ENCODE measurements around the gene SEMA3F.
"Not testable (repeated sequence)": the region's sequence is repeated elsewhere in the genome, so short reads cannot be mapped to it uniquely, and the experiment has no call there.

Gene SEMA3F

DNA sequence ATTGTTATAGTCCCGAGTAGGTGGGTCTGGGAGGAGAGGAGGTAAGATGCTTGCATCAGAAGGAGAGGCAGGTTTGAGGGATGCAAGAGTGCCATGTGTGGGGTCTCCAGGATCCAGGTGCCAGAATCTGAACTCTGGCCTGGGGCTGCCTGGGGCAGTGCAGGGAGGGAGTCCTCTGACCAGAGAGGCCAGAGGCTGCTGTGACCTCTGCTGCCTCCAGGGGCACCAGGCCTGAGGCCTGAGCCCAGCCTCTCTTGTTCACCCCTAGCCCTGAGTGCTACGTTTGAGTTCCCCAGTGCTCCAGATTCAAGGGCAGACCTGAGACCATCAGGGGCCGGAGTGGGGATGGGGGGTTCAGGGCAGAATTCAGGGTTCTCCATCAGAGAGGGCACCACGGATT is 57.4 kb downstream of the SEMA3F start:
- no peak for DNase-seq

DNA sequence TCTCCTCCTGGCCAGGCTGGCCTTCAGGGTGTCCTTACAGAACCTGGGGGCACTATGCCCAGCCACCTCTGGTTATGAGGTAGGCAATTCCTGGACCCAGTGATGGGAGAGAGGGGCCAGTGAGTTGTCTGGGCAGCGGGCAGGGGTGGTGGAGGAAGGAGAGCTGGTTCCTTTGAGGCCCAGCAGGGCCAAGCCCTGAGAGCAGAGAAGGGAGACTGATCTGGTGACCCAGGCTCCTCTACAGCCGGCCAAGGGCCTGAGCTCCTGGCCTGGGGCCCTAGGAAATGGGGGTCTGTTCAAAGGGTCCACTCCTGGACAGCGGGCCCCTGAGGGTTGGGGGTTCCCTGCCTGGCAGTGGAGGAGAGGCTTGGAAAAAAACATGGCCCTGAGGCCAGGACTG is 57.8 kb downstream of the SEMA3F start:
- no peak for DNase-seq

DNA sequence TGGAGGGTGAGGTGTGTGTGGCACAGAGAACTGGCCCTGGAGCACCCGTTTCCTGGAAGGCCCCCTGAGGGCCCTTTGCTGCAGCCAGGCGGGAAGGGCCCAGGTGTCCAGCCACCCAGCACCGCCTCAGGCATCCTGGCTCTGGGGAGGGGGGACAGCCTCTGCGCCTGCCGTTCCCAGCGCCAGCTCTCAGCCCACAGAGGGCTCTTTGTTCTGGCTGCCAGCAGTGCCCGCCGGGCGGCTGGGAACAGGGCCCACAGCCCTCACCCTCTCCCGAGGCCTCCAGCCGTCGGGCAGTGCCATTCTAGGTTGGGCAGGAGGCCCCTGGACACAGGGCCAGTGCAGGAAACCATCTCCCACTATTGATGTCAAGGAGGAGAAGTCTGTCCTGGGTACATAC is 58.2 kb downstream of the SEMA3F start:
- no peak for DNase-seq

DNA sequence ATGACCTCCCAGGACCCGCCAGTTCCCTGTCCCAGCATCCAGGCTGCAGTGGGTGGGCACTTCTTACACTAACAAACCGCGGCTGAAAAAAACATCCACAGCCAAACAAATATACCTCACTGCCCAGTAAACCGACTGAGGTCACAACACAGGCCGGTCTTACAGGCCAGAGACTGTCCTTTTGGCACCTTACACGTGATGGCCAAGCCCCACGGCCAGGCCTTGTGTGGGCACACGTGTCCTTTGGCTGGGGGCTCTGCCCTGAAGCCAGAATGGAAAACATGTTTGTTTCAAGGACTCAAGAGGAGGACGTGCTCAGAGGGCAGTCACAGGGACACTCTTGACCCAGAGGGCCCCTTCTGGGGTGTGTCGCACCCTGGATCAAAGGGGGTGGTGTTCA is 59.7 kb downstream of the SEMA3F start:
- DNase-seq: no peak

DNA sequence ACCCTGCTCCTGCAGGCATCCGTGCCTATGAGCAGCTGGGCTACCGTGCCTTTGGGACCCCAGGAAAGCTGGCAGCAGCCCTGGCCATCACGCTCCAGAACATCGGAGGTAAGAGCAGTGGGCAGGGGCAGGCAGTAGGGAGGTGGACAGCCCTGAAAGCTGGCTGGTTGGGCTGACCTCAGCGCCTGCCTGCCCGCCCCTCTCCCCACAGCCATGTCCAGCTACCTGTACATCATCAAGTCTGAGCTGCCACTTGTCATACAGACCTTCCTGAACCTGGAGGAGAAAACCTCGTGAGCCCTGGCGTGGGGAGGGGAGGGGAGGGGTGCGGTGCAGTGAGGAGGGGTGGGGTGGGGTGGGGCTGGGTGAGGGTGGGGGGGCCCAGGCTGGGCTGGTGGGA is 60.4 kb downstream of the SEMA3F start:
- DNase-seq: no peak

DNA sequence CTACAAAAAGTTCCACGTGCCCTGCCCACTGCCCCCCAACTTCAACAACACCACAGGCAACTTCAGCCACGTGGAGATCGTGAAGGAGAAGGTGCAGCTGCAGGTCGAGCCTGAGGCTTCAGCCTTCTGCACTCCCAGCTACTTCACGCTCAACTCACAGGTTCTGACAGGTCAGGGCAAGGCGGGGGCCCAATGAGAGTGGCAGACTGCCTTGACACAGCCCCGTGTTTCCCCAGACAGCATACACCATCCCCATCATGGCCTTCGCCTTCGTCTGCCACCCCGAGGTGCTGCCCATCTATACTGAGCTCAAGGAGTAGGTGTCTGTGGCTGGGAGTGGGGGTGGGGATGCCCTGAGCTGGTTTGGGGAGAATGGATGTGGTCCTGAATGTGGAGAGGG is 62.6 kb downstream of the SEMA3F start:
- no peak for DNase-seq

DNA sequence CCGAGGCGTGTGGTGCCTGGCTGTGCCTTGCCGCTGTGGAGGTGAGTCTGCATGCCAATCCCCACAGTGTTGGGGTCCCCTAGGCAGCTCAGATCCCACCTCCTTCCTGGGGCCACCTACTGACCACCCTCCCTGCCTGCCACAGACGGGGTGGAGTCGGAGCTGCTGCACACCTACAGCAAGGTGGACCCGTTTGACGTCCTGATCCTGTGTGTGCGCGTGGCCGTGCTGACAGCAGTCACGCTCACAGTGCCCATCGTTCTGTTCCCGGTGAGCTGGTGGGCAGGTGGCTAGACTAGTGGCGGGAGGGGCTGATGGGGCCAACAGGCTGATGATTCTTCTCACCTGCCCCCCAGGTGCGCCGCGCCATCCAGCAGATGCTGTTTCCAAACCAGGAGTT is 63.3 kb downstream of the SEMA3F start:
- DNase-seq: no peak

DNA sequence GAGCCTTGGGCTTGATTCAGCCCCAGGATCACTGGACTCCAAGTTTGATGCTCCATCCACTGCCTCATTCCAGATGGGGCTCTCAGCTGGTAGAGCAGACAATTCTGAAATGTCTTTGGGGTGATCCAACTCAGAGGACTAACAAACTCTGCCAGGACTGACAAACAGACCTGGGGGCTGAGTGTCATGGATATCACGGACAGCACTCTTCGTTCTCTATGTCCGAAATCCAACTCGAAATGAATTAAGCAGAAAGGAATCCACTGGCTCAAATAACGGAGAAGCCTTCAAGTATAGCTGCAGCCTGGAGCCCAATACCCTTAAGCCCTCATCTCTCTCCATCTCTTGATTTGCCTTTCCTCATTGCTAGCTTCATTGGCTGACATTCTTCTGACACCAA is 64.2 kb downstream of the SEMA3F start:
- no peak for DNase-seq

DNA sequence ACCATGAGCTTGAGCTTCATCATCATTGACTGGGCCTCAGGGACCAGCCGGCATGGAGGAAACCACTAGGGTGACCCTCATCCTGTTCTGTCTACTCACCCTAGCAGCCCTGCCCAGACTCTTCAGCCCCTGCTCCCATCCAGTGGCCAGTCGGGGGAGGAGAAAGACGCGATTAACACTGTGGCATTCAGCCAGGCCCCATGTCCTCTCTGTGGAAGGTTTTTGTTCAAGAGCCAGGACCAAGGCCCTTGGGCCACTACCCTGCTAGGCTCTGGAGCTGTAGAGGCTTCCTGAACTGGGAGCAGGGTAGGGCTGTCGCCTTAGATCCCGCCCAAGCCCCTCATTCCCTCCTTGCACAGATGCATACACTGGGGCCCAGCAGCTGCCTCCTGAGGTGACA is 65.0 kb downstream of the SEMA3F start:
- DNase-seq: no peak

DNA sequence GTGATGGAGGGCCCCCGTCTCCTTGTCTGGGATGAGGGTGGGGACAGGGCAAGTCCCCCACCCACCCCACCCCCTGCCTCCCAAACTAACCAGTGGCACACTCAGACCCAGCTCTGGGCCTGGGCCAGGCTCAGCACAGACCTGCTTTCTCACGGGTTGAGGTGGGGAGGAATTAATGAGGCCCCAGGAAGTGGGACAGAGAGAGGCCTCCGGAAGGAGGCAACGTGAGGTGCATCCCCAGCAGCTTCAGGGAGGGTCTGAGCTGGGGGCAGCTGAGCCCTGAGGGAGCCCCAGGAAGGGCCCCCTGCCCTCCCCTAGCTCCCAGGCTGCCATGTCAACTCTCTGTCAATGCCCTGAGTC is 65.9 kb downstream of the SEMA3F start:
- DNase-seq: no peak

DNA sequence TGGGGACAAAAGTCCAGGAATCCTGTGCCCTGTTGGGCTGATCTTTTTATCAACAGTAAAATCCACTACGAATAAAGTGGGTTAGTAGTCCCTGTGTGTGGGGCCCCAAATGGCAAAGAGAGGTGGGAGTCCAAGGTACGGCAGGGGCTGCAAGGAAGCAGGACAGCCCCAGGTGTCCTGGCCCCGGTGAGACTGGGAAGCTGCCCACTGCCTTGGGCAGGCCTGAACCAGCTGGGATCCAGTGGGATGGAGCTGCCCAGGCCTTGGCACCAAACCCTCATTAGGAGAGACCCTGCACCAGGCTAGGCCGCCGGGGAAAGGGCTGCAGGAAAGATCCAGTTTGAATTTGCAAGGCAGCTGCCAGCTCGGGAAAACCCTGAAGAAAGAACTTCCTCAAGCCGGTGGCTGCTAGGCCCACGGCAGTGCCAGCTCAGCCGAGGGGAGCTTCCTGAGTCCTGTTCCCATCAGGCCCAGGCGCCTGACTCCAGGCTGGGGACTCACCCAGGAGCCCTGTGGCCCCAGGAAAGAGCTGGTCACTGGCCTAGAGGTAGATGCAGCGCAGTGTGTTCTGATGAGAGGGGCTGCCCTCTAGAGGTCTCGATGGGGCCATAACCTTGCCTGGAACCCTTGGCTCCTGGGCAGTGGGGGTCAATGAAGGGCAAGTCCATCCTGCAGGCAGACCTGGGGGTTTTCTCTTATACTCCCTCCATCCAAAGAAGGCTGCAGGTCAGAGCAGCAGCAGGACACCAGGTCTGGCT is 66.5 kb downstream of the SEMA3F start:
- DNase-seq: no peak

DNA sequence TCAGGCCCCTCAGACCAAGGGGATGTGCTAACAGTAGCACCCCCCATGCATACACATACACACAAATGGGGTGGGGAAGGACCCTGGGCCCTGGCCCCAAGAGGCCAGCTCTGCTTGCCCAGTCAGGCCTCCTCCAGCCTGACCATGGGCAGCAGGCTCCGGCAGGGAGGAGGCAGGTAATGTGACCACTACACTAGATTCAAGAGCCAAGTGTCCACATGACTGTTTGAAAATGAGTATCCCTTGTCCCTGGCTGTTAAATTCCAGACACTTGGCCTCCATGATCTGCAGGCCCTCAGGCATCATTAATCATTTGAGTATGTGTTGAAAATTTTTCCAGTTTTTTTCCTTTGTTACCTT is 67.0 kb downstream of the SEMA3F start:
- no peak for DNase-seq

DNA sequence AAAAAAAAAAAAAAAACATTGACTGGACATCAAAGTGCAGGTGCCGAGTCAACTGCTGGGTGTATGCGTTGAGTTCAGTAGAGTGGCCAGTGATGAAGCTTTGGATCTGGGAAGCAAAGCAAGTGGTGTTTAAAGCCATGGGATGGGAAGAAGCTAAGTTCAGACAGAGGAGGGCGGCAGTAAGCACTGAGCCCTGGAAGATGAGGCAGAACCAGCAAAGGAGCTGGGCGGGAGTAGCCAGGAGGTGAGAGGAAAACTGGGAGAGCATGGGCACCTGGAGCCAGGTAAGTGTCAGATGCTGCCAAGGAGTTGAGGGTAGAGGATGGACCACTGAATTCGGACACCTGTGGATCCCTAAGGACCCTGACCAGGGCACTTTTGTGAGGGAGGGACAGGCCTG is 69.5 kb downstream of the SEMA3F start:
- no peak for DNase-seq

DNA sequence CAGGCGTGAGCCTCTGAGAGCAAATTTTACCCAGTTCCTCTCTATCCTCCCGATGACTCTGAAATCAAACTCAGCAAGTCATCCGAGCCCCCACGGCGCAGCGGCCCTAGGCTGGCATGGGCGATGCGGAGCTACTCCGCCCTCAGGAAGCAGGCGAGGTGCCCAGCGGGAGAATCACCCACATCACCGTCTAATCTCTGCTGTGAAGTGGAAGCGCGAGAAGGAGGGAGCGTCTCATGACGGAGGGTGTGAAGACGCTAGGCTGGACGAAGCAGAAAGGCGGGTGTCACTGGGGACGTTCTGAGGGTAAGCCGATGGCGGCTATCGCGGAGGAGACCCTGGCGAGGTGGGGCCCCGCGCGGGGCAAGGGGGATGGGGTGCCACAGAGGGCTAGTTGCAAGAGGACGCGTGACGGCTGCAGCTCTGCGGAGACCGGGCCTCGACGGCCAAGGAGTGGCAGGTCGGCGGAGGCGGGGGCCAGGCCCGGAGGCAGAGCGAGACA is 71.8 kb downstream of the SEMA3F start:
- peak; percentile 30 for DNase-seq

DNA sequence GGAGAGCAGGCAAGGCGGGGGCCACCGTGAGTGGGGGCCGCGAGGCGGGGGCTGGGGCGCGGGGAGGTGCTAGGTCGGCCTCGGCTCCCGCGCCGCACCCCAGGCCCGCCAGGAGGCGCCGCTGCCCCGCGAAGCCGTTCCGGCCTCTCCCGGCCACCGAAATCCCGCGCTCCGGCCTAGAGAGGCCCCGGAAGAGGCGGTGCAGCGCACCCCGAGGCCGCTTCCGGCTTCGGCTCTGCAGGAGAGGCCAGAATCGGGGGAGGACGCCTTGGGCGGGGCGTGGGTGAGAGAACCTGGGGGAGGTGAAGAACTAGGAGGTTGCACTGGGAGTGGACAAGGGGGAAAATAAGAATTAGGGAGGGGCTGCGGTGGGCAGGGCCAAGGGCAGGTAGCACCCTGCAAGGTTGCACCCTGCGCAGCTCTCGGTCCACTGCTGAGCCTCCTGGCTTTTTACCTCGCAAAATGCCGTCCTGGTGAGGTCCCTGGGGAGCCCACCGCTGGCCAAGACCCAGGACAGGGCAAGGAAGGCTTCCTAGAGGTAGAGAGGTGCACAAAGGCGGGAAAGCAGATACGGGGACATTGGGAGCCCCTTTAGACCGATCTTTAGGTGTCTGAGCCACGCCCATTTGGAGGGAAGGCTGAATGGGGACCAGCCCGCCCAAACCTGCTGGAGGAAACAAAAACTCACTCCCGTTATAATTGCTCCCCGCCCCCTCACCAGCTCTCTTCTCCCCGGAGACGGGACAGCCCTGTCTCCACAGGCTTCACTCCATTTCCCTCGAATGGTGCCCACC is 72.5 kb downstream of the SEMA3F start:
- peak; percentile 87 for DNase-seq

DNA sequence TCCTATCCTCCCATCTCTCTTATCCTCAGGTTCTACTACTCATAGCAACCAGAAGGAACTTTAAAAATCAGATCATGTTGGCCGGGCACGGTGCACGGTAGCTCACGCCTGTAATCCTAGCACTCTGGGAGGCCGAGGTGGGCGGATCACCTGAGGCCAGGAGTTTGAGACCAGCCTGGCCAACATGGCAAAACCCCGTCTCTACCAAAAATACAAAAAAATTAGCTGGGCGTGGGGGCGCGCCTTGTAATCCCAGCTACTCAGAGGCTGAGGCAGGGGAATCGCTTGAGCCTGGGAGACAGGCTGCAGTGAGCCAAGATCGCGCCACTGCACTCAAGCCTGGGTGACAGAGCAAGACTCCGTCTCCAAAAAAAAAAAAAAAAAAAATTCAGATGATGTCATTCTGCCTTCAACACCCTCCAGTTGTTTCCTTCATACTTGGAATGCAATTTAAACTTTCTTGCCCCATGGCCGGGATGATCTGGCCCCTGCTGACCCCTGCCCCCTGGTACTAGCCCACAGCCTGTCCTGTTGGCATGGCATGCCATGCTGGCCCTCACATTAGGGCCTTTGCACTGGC is 73.2 kb downstream of the SEMA3F start:
- DNase-seq: not testable (repeated sequence)

DNA sequence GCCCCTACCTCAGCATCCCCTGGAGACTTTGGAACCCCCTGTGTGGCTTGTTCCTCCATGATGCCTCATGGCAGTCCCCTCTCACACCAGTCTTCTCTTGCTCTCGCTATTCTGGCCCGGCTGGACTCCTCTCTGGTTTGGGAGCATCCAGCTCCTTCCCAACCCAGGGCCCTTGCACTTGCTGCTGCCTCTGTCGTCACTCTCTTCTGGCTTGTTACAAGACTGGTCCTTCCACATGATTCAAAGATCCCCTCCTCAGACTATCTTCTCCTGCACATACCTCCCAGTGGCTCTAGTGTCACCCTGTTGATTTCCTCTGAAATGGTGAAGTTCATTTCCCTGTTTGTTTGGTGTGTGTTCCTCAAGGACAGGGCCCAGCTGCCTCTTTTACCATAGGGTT is 74.4 kb downstream of the SEMA3F start:
- no peak for DNase-seq

DNA sequence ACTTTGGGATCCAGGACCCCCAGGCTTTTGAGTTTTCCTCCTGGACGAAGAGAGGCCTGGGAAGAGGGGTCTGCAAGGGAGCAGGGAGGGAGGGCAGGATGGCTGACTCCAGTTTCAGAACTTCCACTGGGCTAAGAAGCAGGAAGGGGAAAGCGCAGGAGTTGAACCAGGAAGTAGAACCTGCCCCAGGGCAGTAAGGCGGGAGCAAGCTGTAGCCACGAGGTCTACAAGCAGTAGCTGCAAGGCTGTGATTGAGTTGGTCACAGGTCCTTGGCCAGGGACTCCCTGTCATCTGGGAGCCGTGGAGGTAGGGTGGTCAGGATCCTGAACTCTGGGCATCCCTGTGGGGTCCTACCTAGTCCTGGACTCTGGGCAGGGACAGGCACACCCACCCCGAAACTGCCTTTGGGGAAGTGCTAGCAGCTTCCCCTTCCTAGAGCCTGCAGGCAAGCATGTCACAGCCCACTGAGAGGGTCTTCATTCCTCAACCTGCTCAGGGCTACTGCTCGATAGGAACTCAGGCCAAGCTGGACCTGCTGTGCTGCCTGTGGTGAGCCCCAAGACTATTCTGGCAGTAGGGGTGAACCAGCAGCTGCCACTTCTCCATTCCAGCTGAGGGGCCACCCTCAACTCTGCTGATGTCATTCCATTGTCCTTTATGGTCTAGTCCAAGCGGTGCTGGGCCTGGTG is 75.1 kb downstream of the SEMA3F start:
- DNase-seq: no peak

DNA sequence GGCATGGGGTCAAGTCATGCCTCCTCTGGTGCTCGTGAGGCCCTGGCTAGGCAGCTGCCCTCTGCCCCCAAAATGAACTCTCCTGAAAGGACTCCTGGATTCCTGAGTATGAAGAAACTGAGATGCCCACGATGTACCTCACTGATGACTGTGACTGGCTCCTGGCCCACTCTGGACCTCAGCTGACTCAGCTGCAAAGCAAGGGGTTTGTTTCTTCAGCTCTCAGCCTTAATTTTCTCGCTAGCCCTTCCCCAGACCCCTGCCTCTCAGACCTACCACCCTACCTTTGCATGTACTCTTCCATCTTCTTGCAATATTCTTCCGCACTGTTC is 75.6 kb downstream of the SEMA3F start:
- no peak for DNase-seq

DNA sequence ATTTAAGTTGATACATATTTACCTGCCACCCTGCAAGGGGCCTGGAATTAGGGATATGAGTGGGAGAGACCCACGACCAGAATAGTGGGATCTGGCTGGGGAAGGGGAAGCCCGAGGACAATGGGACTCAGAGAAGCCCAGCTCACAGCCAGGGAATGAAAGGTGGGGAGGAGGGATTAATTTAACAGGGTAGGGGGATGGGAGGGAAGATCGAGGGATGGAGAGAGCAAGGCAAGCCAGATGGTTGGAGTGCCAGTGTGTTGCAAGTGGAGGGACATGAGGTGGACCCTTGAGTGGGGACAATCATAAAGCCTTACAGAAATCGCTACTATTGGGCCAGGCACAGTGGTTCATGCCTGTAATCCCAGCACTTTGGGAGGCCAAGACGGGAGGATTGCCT is 76.5 kb downstream of the SEMA3F start:
- DNase-seq: no peak

DNA sequence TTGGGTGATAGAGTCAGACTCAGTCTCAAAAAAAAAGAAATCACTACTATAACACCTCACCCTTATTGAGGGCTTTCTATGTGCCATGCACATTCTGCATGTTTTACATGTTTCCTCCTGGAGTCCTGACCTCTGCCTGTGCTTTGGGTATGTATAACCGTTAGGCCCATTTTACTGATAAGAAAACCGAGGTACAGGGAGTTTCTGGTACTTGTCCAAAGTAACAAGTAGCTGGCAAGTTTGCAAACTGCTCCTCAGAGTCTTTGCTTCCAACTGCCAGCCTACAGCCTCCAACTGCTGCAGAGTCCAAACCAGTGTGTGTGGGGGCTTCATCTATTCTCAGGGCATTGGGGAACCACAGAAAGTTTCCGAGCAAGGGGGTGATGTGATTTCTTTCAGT is 77.2 kb downstream of the SEMA3F start:
- DNase-seq: no peak

DNA sequence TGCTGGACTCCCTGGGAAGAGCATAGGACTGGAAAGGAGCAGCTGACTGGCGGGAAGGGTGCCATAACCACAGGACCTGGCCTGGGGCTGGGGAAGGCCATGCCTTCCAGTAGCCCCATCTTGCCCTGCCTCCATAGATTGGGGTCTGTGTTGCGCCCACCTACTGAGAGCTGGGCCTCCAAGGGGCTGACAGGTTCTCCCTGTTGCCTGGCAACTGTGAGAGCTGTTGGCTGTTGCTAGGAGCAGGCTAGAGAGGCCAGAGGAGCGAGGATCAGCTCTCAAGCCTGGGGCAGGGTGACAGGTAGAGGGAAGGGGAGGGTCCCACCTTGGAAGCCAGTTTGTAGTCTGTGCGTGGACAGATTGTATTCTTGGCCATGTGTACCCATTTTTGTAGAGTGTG is 78.1 kb downstream of the SEMA3F start:
- DNase-seq: no peak

DNA sequence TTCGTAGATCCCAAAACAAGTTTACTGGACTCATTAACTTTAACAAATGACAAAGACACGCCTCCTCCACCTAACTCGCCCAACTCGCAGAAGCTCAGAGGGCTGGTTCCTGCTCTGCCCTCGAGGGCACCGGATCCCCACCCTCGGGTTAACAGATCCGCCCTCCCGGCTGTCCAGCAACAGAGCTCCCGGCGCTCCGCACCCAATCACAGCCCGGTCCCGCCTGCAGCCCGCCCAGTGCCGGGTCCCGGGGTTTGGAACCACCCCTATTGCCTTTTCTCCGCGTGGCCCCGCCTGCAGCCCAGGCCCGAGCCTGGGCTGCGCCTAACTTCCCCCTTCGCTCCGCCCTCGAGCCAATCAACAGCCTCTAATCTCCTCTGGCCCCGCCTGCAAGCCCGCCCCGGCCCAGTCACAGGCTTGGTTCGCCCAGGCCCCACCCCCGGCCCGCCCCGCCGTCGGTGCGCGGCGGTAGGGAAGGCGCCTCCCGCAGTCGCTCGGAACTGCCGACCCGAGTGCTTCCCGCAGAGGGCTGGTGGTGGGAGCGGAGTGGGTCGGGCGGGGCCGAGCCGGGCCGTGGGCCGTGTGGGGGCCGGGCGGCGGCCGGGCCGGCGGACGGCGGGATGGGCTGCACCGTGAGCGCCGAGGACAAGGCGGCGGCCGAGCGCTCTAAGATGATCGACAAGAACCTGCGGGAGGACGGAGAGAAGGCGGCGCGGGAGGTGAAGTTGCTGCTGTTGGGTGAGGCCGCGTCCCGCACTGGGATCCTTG is 80.8 kb downstream of the SEMA3F start, which contains the start of gene GNAI2:
GNAI2 (plus strand) TSS at position 489 of the 768 bp plus-strand sequence; CDS start at position 621, 132 bp downstream.
- DNase-seq: peak; percentile 97
